HCT116 (cell line): ENCODE results near the gene CEP170B. TPM values are rescaled to one million over a fixed set of nuclear protein-coding genes. Genes with fewer than 3 reads are reported as not detected.

Experiments
- ATAC-seq: fragments of 200-7000 bp; cut with Tn5 transposase; 2 replicates; pipeline ENCODE4 v1.9.1; 2020; ENCODE audit warnings: mild to moderate bottlenecking, moderate library complexity
- BruUV-seq: library from RNA; stranded (reverse); fragments of 400-500 nt; replicated peaks from 2 replicates; lab custom pipeline; 2021; lab: Mats Ljungman, UMichigan
- CTCF ChIA-PET: fragments of 300-600 bp; sonication (Branson Sonifier 250); formaldehyde crosslinking; loops from one replicate; lab custom pipeline; 2021; ENCODE audit warnings: antibody characterized with exemption; lab: Charles Lee
- POLR2A ChIA-PET: fragments of 300-600, 350-600 bp; sonication (Branson Sonifier 250); formaldehyde crosslinking; loops from one replicate; lab custom pipeline; 2021; ENCODE audit warnings: antibody characterized with exemption; lab: Charles Lee
- RAD21 ChIA-PET, 2 experiments: fragments of 300-600 bp; sonication (Branson Sonifier 250); formaldehyde crosslinking; loops; one replicate each; lab custom pipeline; 2023; ENCODE audit warnings: low total read pairs in 2 of 2; ENCODE audit not compliant: uncharacterized antibody in 2 of 2, unreplicated experiment in 2 of 2, low non-redundant PET in 1 of 2; lab: Charles Lee
- DNase-seq: peaks from one replicate; pipeline ENCODE4 v3.0.0-alpha.2; 2010; ENCODE audit warnings: low read depth, low spot score
- H2AFZ ChIP-seq: fragments of 200-600 bp; shearing (Covaris generic), sonication (generic); 2 replicates; pipeline ENCODE4 v1.6.1; 2017; ENCODE audit warnings: low read depth, mixed run types, mixed read lengths, antibody characterized with exemption, low read length; ENCODE audit not compliant: poor library complexity, severe bottlenecking
- H3K27ac ChIP-seq: 2 replicates; pipeline ENCODE4 v1.5.1; 2012; ENCODE audit warnings: low read depth, low read length
- H3K27me3 ChIP-seq: fragments of 200-600 bp; sonication (generic); 2 replicates; pipeline ENCODE4 v1.6.1; 2016; ENCODE audit warnings: mixed run types, low read length, mixed read lengths; ENCODE audit not compliant: insufficient read depth
- H3K36me3 ChIP-seq, 2 experiments: fragments of 200-500 bp in 1 of 2; fragments of 200-600 bp in 1 of 2; sonication (Bioruptor generic) in 1 of 2; sonication (generic) in 1 of 2; 2 replicates each; pipeline versions ENCODE4 v1.5.1 to v1.6.1; 2014 to 2016; ENCODE audit warnings: low read length in 2 of 2, inconsistent platforms in 1 of 2, mixed read lengths in 1 of 2, mixed run types in 1 of 2; ENCODE audit not compliant: insufficient read depth in 2 of 2, control insufficient read depth in 1 of 2
- H3K4me1 ChIP-seq, 2 experiments: fragments of 200-600 bp in 1 of 2; sonication (generic) in 1 of 2; 2 replicates each; pipeline versions ENCODE4 v1.5.1 to v1.6.1; 2012 to 2017; ENCODE audit warnings: low read length in 2 of 2, inconsistent platforms in 1 of 2, mild to moderate bottlenecking in 1 of 2, mixed read lengths in 1 of 2, mixed run types in 1 of 2, moderate library complexity in 1 of 2; ENCODE audit not compliant: insufficient read depth in 2 of 2, control insufficient read depth in 1 of 2
- H3K4me2 ChIP-seq: fragments of 200-600 bp; sonication (generic); 2 replicates; pipeline ENCODE4 v1.6.1; 2017; ENCODE audit warnings: mixed run types, low read length, mixed read lengths
- H3K4me3 ChIP-seq, 2 experiments: fragments of 200-600 bp in 1 of 2; sonication (generic) in 1 of 2; replicated peaks in 1 of 2; 2 replicates each; pipeline ENCODE4 v1.5.1; 2011 to 2016; ENCODE audit warnings: low read length in 2 of 2, control low read depth in 1 of 2, low read depth in 1 of 2, mild to moderate bottlenecking in 1 of 2, mixed read lengths in 1 of 2, mixed run types in 1 of 2
- H3K79me2 ChIP-seq: fragments of 200-600 bp; sonication (generic); 2 replicates; pipeline ENCODE4 v1.6.1; 2017; ENCODE audit warnings: mild to moderate bottlenecking, mixed run types, low read length, moderate library complexity, mixed read lengths; ENCODE audit not compliant: insufficient read depth
- H3K9ac ChIP-seq: fragments of 200-600 bp; sonication (generic); 2 replicates; pipeline ENCODE4 v1.6.1; 2016; ENCODE audit warnings: low read length, mixed read lengths
- H3K9me2 ChIP-seq: fragments of 200-600 bp; sonication (generic), shearing (Covaris generic); 2 replicates; pipeline ENCODE4 v1.6.1; 2017; ENCODE audit warnings: mixed run types, mild to moderate bottlenecking, moderate library complexity; ENCODE audit not compliant: insufficient read depth
- H3K9me3 ChIP-seq, 2 experiments: fragments of 200-500 bp in 1 of 2; fragments of 200-600 bp in 1 of 2; sonication (Bioruptor generic) in 1 of 2; sonication (generic) in 1 of 2; 2 replicates each; pipeline ENCODE4 v1.6.1; 2014 to 2017; ENCODE audit warnings: low read length in 2 of 2, mixed read lengths in 2 of 2, inconsistent platforms in 1 of 2, low read depth in 1 of 2, mild to moderate bottlenecking in 1 of 2, mixed run types in 1 of 2, moderate library complexity in 1 of 2; ENCODE audit not compliant: control insufficient read depth in 1 of 2, insufficient read depth in 1 of 2
- H4K20me1 ChIP-seq: fragments of 200-600 bp; sonication (generic), shearing (Covaris generic); 2 replicates; pipeline ENCODE4 v1.6.1; 2017; ENCODE audit warnings: mixed run types, mild to moderate bottlenecking, moderate library complexity; ENCODE audit not compliant: insufficient read depth
- ATF3 ChIP-seq: IDR thresholded peaks from 2 replicates; pipeline ENCODE4 v1.6.1; 2012
- CBX3 ChIP-seq: IDR thresholded peaks from 2 replicates; pipeline ENCODE4 v1.6.1; 2012; ENCODE audit warnings: low read depth
- CEBPB ChIP-seq: IDR thresholded peaks from 2 replicates; pipeline ENCODE4 v1.6.1; 2012; ENCODE audit warnings: low read depth
- EGR1 ChIP-seq: IDR thresholded peaks from 2 replicates; pipeline ENCODE4 v1.6.1; 2012; ENCODE audit warnings: low read depth
- EZH2phosphoT487 ChIP-seq: fragments of 200-600 bp; IDR thresholded peaks from 2 replicates; pipeline ENCODE4 v1.6.1; 2018; ENCODE audit warnings: antibody characterized with exemption, borderline replicate concordance
- JUND ChIP-seq: IDR thresholded peaks from 2 replicates; pipeline ENCODE4 v1.6.1; 2012
- MAX ChIP-seq: IDR thresholded peaks from 2 replicates; pipeline ENCODE4 v1.6.1; 2012
- POLR2A ChIP-seq: IDR thresholded peaks from 2 replicates; pipeline ENCODE4 v1.7.0; 2011; ENCODE audit warnings: borderline replicate concordance; ENCODE audit not compliant: insufficient read depth, insufficient read length; ENCODE audit errors: extremely low read depth
- POLR2AphosphoS5 ChIP-seq: IDR thresholded peaks from 2 replicates; pipeline ENCODE4 v1.6.1; 2011; ENCODE audit warnings: mild to moderate bottlenecking, low read depth, low read length, moderate library complexity
- REST ChIP-seq: IDR thresholded peaks from 2 replicates; pipeline ENCODE4 v1.6.1; 2012; ENCODE audit warnings: low read depth
- SP1 ChIP-seq: IDR thresholded peaks from 2 replicates; pipeline ENCODE4 v1.6.1; 2012; ENCODE audit warnings: low read depth
- SRF ChIP-seq: IDR thresholded peaks from 2 replicates; pipeline ENCODE4 v1.6.1; 2012; ENCODE audit warnings: low read depth
- YY1 ChIP-seq: IDR thresholded peaks from 2 replicates; pipeline ENCODE4 v1.6.1; 2011; ENCODE audit warnings: low read length, low read depth, moderate library complexity, mild to moderate bottlenecking; ENCODE audit not compliant: insufficient replicate concordance; ENCODE audit errors: extremely low read depth
- ZBTB33 ChIP-seq: IDR thresholded peaks from 2 replicates; pipeline ENCODE4 v1.6.1; 2011; ENCODE audit warnings: mild to moderate bottlenecking, low read length, moderate library complexity; ENCODE audit not compliant: insufficient replicate concordance; ENCODE audit errors: extremely low read depth
- ZFX ChIP-seq: fragments of 450-650 bp; IDR thresholded peaks from 2 replicates; pipeline ENCODE4 v1.6.1; 2017
- ZNF274 ChIP-seq: fragments of 200-500 bp; sonication (Bioruptor generic); IDR thresholded peaks from 2 replicates; pipeline ENCODE4 v1.6.1; 2014; ENCODE audit warnings: mild to moderate bottlenecking, low read depth, low read length, inconsistent platforms
- intact Hi-C: fragments of 100-400 bp; cut with micrococcal nuclease; formaldehyde crosslinking; loops from 2 replicates; pipeline ENCODE4 v1.10.0; 2022
- total RNA-seq: library from RNA; stranded (reverse); gene quantifications from one replicate; pipeline ENCODE4 v1.2.1, GENCODE V29; 2021; ENCODE audit not compliant: unreplicated experiment

The CEP170B gene
- total RNA-seq, 1 experiment from 2014 or later, result 45.9 TPM

GRCh38 chr14:104898195-104898558, 33.1 kb downstream of the CEP170B start:
- Histone ChIP-seq H3K36me3 (0 out of 4 replicates have a peak, but pooled peaks cover 0 to 1% of the 10 kb centered on the region in 2 experiments), H3K4me3 (no peak overlapping the region), H3K4me2 (no peak overlapping the region), H3K9ac (no peak overlapping the region), H3K79me2 (no peaks in the 10 kb centered on the region), H3K9me2 (no peaks in the 10 kb centered on the region), H3K27me3 (no peaks in the 10 kb centered on the region), H3K27ac (no peak overlapping the region), H2AFZ (no peak overlapping the region), H4K20me1 (no peaks in the 10 kb centered on the region), H3K4me1 (peaks cover 0 to 8% of the 10 kb centered on the region in 2 experiments; a peak in 1 of 4 replicates), H3K9me3 (no peaks in the 10 kb centered on the region)
- POLR2A ChIA-PET, result no interaction called here
- no peak for TF ChIP-seq ZNF274
- TF ChIP-seq POLR2AphosphoS5, result no peak
- no peak for TF ChIP-seq CBX3
- no peak for TF ChIP-seq SP1
- no peak for TF ChIP-seq ATF3
- TF ChIP-seq REST, result no peak
- no peak for TF ChIP-seq EGR1
- no peak for TF ChIP-seq POLR2A
- TF ChIP-seq ZFX, result no peak
- no peak for TF ChIP-seq ZBTB33
- TF ChIP-seq EZH2phosphoT487, result no peak
- TF ChIP-seq YY1, result no peak
- no peak for TF ChIP-seq CEBPB
- no peak for TF ChIP-seq SRF
- no peak for TF ChIP-seq MAX
- TF ChIP-seq JUND, result no peak
- CTCF ChIA-PET, result no interaction called here
- DNase-seq (no peak), ATAC-seq (no peak)
- BruUV-seq, result no TSS peak
- intact Hi-C loops, result no loop called here
- RAD21 ChIA-PET, result no interaction called here
